ENCODE data around the gene HECW1.

- no peak for TF ChIP-seq CTCF (optimal IDR thresholded peaks at IDR 0.05 in 1 of 3, IDR thresholded peaks at IDR 0.05 in 1 of 3, conservative IDR thresholded peaks at IDR 0.05 in 1 of 3; ENCODE audit: extremely low read depth in 1 of 3, insufficient read depth in 2 of 3, low read length in 3 of 3)
- no peak for TF ChIP-seq EZH2 (IDR thresholded peaks at IDR 0.05; ENCODE audit: low read length)
Observed at GRCh38 chr7:43602256-43602655, 489.8 kb downstream of the HECW1 start.

Data from keratinocyte (primary cell).